Heart left ventricle (tissue), 16 donors: Measurements from ENCODE around the gene THNSL1. TPM values are rescaled to one million over a fixed set of nuclear protein-coding genes. Genes with fewer than 3 reads are reported as not detected.

ENCODE experiments used
- ATAC-seq, 4 donors: fragments of 200-7000 bp; cut with Tn5 transposase; one replicate each; pipeline ENCODE4 v1.9.1; 2020 to 2022; ENCODE audit warnings: moderate library complexity in 4 of 4, mild to moderate bottlenecking in 3 of 4, moderate number of reproducible peaks in 1 of 4
- DNase-seq, 5 donors: peaks; one replicate each; pipeline ENCODE4 v3.0.0-alpha.2; 2020
- H3K27ac ChIP-seq, 12 donors: fragments of 200-600 bp; sonication (generic) in 4 of 12; one replicate each; pipeline versions ENCODE4 v1.5.0 to v1.8.0; 2016 to 2022; ENCODE audit warnings: mild to moderate bottlenecking in 2 of 12
- H3K27me3 ChIP-seq, 9 donors: fragments of 200-600 bp; sonication (generic) in 2 of 9; one replicate each; pipeline versions ENCODE4 v1.5.1 to v1.8.0; 2016 to 2022; ENCODE audit warnings: mild to moderate bottlenecking in 3 of 9
- H3K36me3 ChIP-seq, 9 donors: fragments of 200-600 bp; sonication (generic) in 2 of 9; one replicate each; pipeline versions ENCODE4 v1.5.0 to v1.8.0; 2018 to 2022; ENCODE audit warnings: mild to moderate bottlenecking in 2 of 9
- H3K4me1 ChIP-seq, 12 donors: fragments of 200-600 bp; sonication (generic) in 4 of 12; one replicate each; pipeline versions ENCODE4 v1.5.0 to v1.8.0; 2016 to 2022; ENCODE audit warnings: mild to moderate bottlenecking in 3 of 12
- H3K4me3 ChIP-seq, 12 donors: fragments of 200-600 bp; sonication (generic) in 4 of 12; one replicate each; pipeline versions ENCODE4 v1.5.0 to v1.8.0; 2017 to 2022; ENCODE audit warnings: mild to moderate bottlenecking in 9 of 12, moderate library complexity in 4 of 12
- H3K9me3 ChIP-seq, 12 donors: fragments of 200-600 bp; sonication (generic) in 4 of 12; one replicate each; pipeline versions ENCODE4 v1.5.0 to v1.8.0; 2016 to 2022; ENCODE audit warnings: mild to moderate bottlenecking in 1 of 12
- CTCF ChIP-seq, 12 donors: fragments of 200-600 bp; sonication (generic) in 4 of 12; IDR thresholded peaks; one replicate each; pipeline versions ENCODE4 v1.5.0 to v1.8.0; 2018 to 2022; ENCODE audit warnings: antibody characterized with exemption in 12 of 12, mild to moderate bottlenecking in 5 of 12
- POLR2A ChIP-seq, 2 donors: fragments of 450-650 bp; IDR thresholded peaks; one replicate each; pipeline ENCODE4 v1.6.1; 2017; ENCODE audit warnings: antibody characterized with exemption in 2 of 2, mild to moderate bottlenecking in 2 of 2, moderate library complexity in 2 of 2
- WGBS, 4 donors: extraction: QIAGEN DNeasy Blood & Tissue Kit in 2 of 4; methylation state at CpG; one replicate each; pipeline versions ENCODE4 v1.1.5 to v1.1.7; 2013 to 2018; 5-methylcytosine and 5-hydroxymethylcytosine counted together
- intact Hi-C, 10 donors: fragments of 100-400 bp; cut with DNase I; formaldehyde crosslinking; loops; one replicate each; pipeline versions ENCODE4 v1.11.1 to v1.14.2; 2022
- polyA plus RNA-seq, 2 donors: library from polyadenylated mRNA; stranded (reverse); fragments of 200-250 nt; gene quantifications; one replicate each; pipeline ENCODE4 v1.2.3, GENCODE V29; 2013
- total RNA-seq, 9 donors: library from RNA; depleted of rRNA in 2 of 9; stranded (reverse); fragments of >200 nt in 2 of 9; fragmentation: NEBNext Ultra II Directional in 3 of 9; extraction: Animal tissue kit (Norgen Biotek cat#: 25700) in 3 of 9; gene quantifications; one replicate each; pipeline versions ENCODE4 v1.1.0 to v1.2.4, GENCODE V29; 2016 to 2023
- donor health status: ischemic (EF 13 %, LVEDD 7.1; RV severe dilation, severe dysfunction).
- donor health status: healthy with polysubstance abuse.
- donor health status: DM: no; HTN: yes; CAD: no.
- donor health status: DM: no; HTN: no; CAD: no.
- donor health status: ischemic (EF 25% LVEDD 6.9; RV normal size, moderate dysfunction).
- donor health status: ischemic (EF 25% LVEDD 5.7; RV mildly dilated, moderate dysfunction).
- donor health status: healthy.
- donor health status: DM: yes; HTN: yes; CAD: no.
- donor health status: ischemic (EF 35%, LVEDD 5.7; RV mildly dilated, moderate dysfunction).
- donor health status: nonischemic (EF 11% LVEDD 7.7; RV severe dilation, severe dysfunction).
- donor health status: DM: yes; HTN: yes; CAD: no.
- donor health status: PGD.
- donor health status: ischemic (EF 29% LVEDD 5.4; RV normal size, mild dysfunction).
- donor health status: nonischemic (EF 23%, LVEDD 6.1; RV moderate dilation, normal function).

The THNSL1 gene
- total and polyA plus RNA-seq, 11 donors, result 1.9 to 6.9 (median 3.9) TPM

GRCh38 chr10:25047088-25047487 is 30.7 kb downstream of the THNSL1 start:
- WGBS, 4 donors, result 53 to 70% (median 66%) methylated on average over 2 of the region's 2 CpGs
- Histone ChIP-seq H3K36me3 (no peaks in the 10 kb centered on the region), H3K4me3 (no peak overlapping the region), H3K27ac (peak overlapping the region in 5 of 12 donors; percentile 6 to 42 (median 27)), H3K27me3 (no peaks in the 10 kb centered on the region), H3K9me3 (no peaks in the 10 kb centered on the region), H3K4me1 (peaks cover 0 to 14% (median 0%) of the 10 kb centered on the region in 12 donors)
- intact Hi-C loops, result no loop called here
- ATAC-seq (peak in 2 of 4 donors; percentile 44 to 52), DNase-seq (no peak)
- no peak for TF ChIP-seq CTCF (IDR thresholded peaks at IDR 0.05)
- TF ChIP-seq POLR2A (IDR thresholded peaks at IDR 0.05), result no peak

GRCh38 chr10:25047591-25048301 is 31.3 kb downstream of the THNSL1 start:
- Histone ChIP-seq H3K4me3 (no peak overlapping the region), H3K36me3 (no peaks in the 10 kb centered on the region), H3K27ac (peak overlapping the region in 5 of 12 donors; percentile 6 to 49 (median 32)), H3K9me3 (no peaks in the 10 kb centered on the region), H3K27me3 (no peaks in the 10 kb centered on the region), H3K4me1 (peaks cover 0 to 14% (median 0%) of the 10 kb centered on the region in 12 donors)
- WGBS, 4 donors, result 36 to 47% (median 45%) methylated on average over 4 of the region's 4 CpGs
- DNase-seq, result peak in 1 of 5 donors; percentile 8
- intact Hi-C loops, result no loop called here
- ATAC-seq, result peak in 2 of 4 donors; percentile 44 to 69
- TF ChIP-seq POLR2A (IDR thresholded peaks at IDR 0.05) (no peak), CTCF (IDR thresholded peaks at IDR 0.05) (no peak)

- DNase-seq, result peak in 2 of 5 donors; percentile 24 to 26
- Histone ChIP-seq H3K9me3 (no peaks in the 10 kb centered on the region), H3K27me3 (no peaks in the 10 kb centered on the region), H3K4me3 (no peak overlapping the region), H3K27ac (peak overlapping the region in 3 of 12 donors; percentile 32 to 49 (median 48)), H3K4me1 (peaks cover 0 to 14% (median 0%) of the 10 kb centered on the region in 12 donors), H3K36me3 (no peaks in the 10 kb centered on the region)
- no peak for TF ChIP-seq POLR2A (IDR thresholded peaks at IDR 0.05)
- no peak for TF ChIP-seq CTCF (IDR thresholded peaks at IDR 0.05)
- peak in 2 of 4 donors; percentile 48 to 55 for ATAC-seq
- WGBS, 4 donors, result 80 to 90% (median 84%) methylated on average over 5 of the region's 5 CpGs
- intact Hi-C loops, result no loop called here
Observed at GRCh38 chr10:25048450-25048849, 32.0 kb downstream of the THNSL1 start.

GRCh38 chr10:25049966-25050365 is 33.6 kb downstream of the THNSL1 start:
- WGBS, 4 donors, result 95 to 99% (median 97%) methylated on average over 2 of the region's 2 CpGs
- H3K27me3 ChIP-seq, result no peaks in the 10 kb centered on the region
- ATAC-seq, result no peak

More at GRCh38 chr10:25049966-25050365, 33.6 kb downstream of the THNSL1 start:
- H3K4me3 ChIP-seq, result no peak overlapping the region
- DNase-seq, result no peak
- no peak overlapping the region for H3K27ac ChIP-seq
- H3K4me1 ChIP-seq, result peaks cover 0 to 14% (median 0%) of the 10 kb centered on the region in 12 donors
- intact Hi-C loops, result no loop called here
- H3K36me3 ChIP-seq, result no peaks in the 10 kb centered on the region
- H3K9me3 ChIP-seq, result no peaks in the 10 kb centered on the region
- TF ChIP-seq CTCF (IDR thresholded peaks at IDR 0.05) (no peak), POLR2A (IDR thresholded peaks at IDR 0.05) (no peak)
